GM12878 (cell line): ENCODE results near the gene MAGEB17. TPM values are rescaled to one million over a fixed set of nuclear protein-coding genes. Genes with fewer than 3 reads are reported as not detected.

ENCODE experiments used
- ATAC-seq: fragments of 200-7000 bp; cut with Tn5 transposase; 3 replicates; pipeline ENCODE4 v1.9.1; 2020; ENCODE audit warnings: mild to moderate bottlenecking, moderate library complexity
- Bru-seq: library from RNA; stranded (reverse); fragments of 400-500 nt; gene quantifications from one replicate; lab custom pipeline; 2021; lab: Mats Ljungman, UMichigan
- BruChase-seq, 2 experiments: library from RNA; stranded (reverse); fragments of 400-500 nt; gene quantifications; one replicate each; lab custom pipeline; 2021; lab: Mats Ljungman, UMichigan
- BruUV-seq: library from RNA; stranded (reverse); fragments of 400-500 nt; replicated peaks from 2 replicates; lab custom pipeline; 2021; lab: Mats Ljungman, UMichigan
- CTCF ChIA-PET: fragments of 300-600 bp; sonication (Branson Sonifier 250); formaldehyde crosslinking; extraction: SDS; loops from one replicate; lab custom pipeline; 2021; ENCODE audit warnings: inconsistent platforms; lab: Yijun Ruan, JAX
- POLR2A ChIA-PET: fragments of 350-600 bp; formaldehyde crosslinking; extraction: SDS; loops from one replicate; lab custom pipeline; 2021; ENCODE audit warnings: inconsistent platforms; lab: Charles Lee
- RAD21 ChIA-PET: fragments of 300-600 bp; sonication (Branson Sonifier 250); formaldehyde crosslinking; loops from one replicate; lab custom pipeline; 2023; ENCODE audit warnings: antibody characterized with exemption; ENCODE audit not compliant: unreplicated experiment; lab: Charles Lee
- SMC1A ChIA-PET: fragments of 300-600 bp; sonication (Branson Sonifier 250); formaldehyde crosslinking; loops from one replicate; lab custom pipeline; 2023; ENCODE audit not compliant: unreplicated experiment, uncharacterized antibody; lab: Charles Lee
- DNase-seq: peaks from one replicate; pipeline ENCODE4 v3.0.0-alpha.2; 2011; ENCODE audit warnings: low read depth, low spot score
- FAIRE-seq: peaks from 3 replicates; lab custom pipeline; 2011; peaks lifted over from hg19 to GRCh38; lab: Jason Lieb, UNC
- H2AFZ ChIP-seq: 2 replicates; pipeline ENCODE4 v1.6.0; 2011; ENCODE audit warnings: low read depth, low read length, control low read depth; ENCODE audit not compliant: control insufficient read depth
- H3K27ac ChIP-seq: 2 replicates; pipeline ENCODE4 v1.5.1; 2011; ENCODE audit warnings: control low read depth; ENCODE audit not compliant: control insufficient read depth, insufficient read depth
- H3K27me3 ChIP-seq, 2 experiments: replicated peaks in 1 of 2; 2 replicates each; pipeline versions ENCODE4 v1.6.0 to v1.6.1; 2011; ENCODE audit warnings: low read length in 1 of 2; ENCODE audit not compliant: control insufficient read depth in 2 of 2, insufficient read depth in 2 of 2
- H3K36me3 ChIP-seq, 2 experiments: 2 replicates each; pipeline ENCODE4 v1.5.1; 2011; ENCODE audit warnings: low read length in 1 of 2; ENCODE audit not compliant: control insufficient read depth in 2 of 2, insufficient read depth in 2 of 2
- H3K4me1 ChIP-seq: 2 replicates; pipeline ENCODE4 v1.6.1; 2011; ENCODE audit warnings: mild to moderate bottlenecking, low read length, moderate library complexity, mixed read lengths; ENCODE audit not compliant: control insufficient read depth, insufficient read depth
- H3K4me2 ChIP-seq: 2 replicates; pipeline ENCODE4 v1.6.0; 2011; ENCODE audit warnings: control low read depth; ENCODE audit not compliant: control insufficient read depth, insufficient read depth
- H3K4me3 ChIP-seq: fragments of 200-600 bp; sonication (generic); 2 replicates; pipeline ENCODE4 v1.5.1; 2016
- H3K79me2 ChIP-seq: 2 replicates; pipeline ENCODE4 v1.6.0; 2011; ENCODE audit warnings: low read length; ENCODE audit not compliant: control insufficient read depth, insufficient read depth
- H3K9ac ChIP-seq: 2 replicates; pipeline ENCODE4 v1.8.0; 2011; ENCODE audit warnings: low read length, control low read depth, mixed read lengths; ENCODE audit not compliant: control insufficient read depth, insufficient read depth
- H3K9me3 ChIP-seq: replicated peaks from 3 replicates; pipeline ENCODE4 v1.5.1; 2011; ENCODE audit warnings: mild to moderate bottlenecking, low read length; ENCODE audit not compliant: control insufficient read depth, insufficient read depth
- H4K20me1 ChIP-seq: 2 replicates; pipeline ENCODE4 v1.6.0; 2011; ENCODE audit not compliant: control insufficient read depth, insufficient read depth
- ASH2L ChIP-seq: fragments of 300-600, 200-600 bp; sonication (generic); IDR thresholded peaks from 2 replicates; pipeline ENCODE4 v1.6.1; 2017; ENCODE audit warnings: low read depth, mild to moderate bottlenecking, borderline replicate concordance
- CBX5 ChIP-seq: sonication (generic); IDR thresholded peaks from 2 replicates; pipeline ENCODE4 v1.6.1; 2016; ENCODE audit warnings: low read depth, moderate library complexity, mild to moderate bottlenecking, inconsistent platforms
- EED ChIP-seq: sonication (generic); IDR thresholded peaks from 2 replicates; pipeline ENCODE4 v1.6.1; 2016; ENCODE audit warnings: antibody characterized with exemption, low read depth
- HCFC1 ChIP-seq: fragments of 150-350 bp; IDR thresholded peaks from 2 replicates; pipeline ENCODE4 v1.6.1; 2014; ENCODE audit warnings: low read length
- SREBF1 ChIP-seq: IDR thresholded peaks from 2 replicates; pipeline ENCODE4 v1.6.1; 2012; ENCODE audit warnings: mild to moderate bottlenecking, low read length
- SUZ12 ChIP-seq: fragments of 200-600 bp; sonication (generic); IDR thresholded peaks from one replicate; pipeline ENCODE4 v1.6.1; 2018; ENCODE audit warnings: antibody characterized with exemption, mild to moderate bottlenecking; ENCODE audit not compliant: unreplicated experiment
- USF1 ChIP-seq: IDR thresholded peaks from 2 replicates; pipeline ENCODE4 v1.6.1; 2011; ENCODE audit warnings: borderline replicate concordance, low read depth, mild to moderate bottlenecking, moderate library complexity, mixed read lengths, low read length; ENCODE audit not compliant: insufficient read depth; ENCODE audit errors: extremely low read length
- YBX1 ChIP-seq: fragments of 450-650 bp; IDR thresholded peaks from 2 replicates; pipeline ENCODE4 v1.6.1; 2016; ENCODE audit warnings: antibody characterized with exemption
- WGBS: methylation state at CpG from one replicate; pipeline ENCODE4 v1.1.6; 2016; ENCODE audit warnings: low lambda C conversion rate; ENCODE audit not compliant: insufficient replicate concordance, insufficient coverage; ENCODE audit errors: missing lambda C conversion rate; 5-methylcytosine and 5-hydroxymethylcytosine counted together
- in situ Hi-C: fragments of 300-500 bp; cut with MboI; formaldehyde crosslinking; loops from 9 replicates; pipeline ENCODE4 v1.14.3; 2018; ENCODE audit warnings: mixed read lengths
- intact Hi-C: fragments of 100-400 bp; cut with micrococcal nuclease; formaldehyde crosslinking; loops from one replicate; pipeline ENCODE4 v1.14.2; 2022; ENCODE audit not compliant: unreplicated experiment
- long read RNA-seq, 2 experiments: library from polyadenylated mRNA; unstranded; transcript quantifications; one replicate each; pipeline ENCODE4 v2.0.0, GENCODE V29; 2019 to 2020
- polyA minus RNA-seq, 3 experiments: library from RNA; depleted of rRNA, polyadenylated mRNA; stranded (reverse); fragments of >200 nt; gene quantifications; 2 replicates each; pipeline ENCODE4 v1.2.3, GENCODE V29; 2011
- polyA plus RNA-seq, 11 experiments: library from polyadenylated mRNA; depleted of rRNA in 4 of 11; unstranded in 6 of 11; stranded (reverse) in 5 of 11; fragments of >200 nt; fragmentation: Nextera tagmentation in 4 of 11; fragmentation: Illumina TruSeq in 1 of 11; extraction: Ambion mirVana in 4 of 11; extraction: Trizol in 1 of 11; gene quantifications; 1 replicate in 1 of 11; 2 replicates in 10 of 11; pipeline versions ENCODE4 v1.2.1 to v1.2.3, GENCODE V29; 2011 to 2016; ENCODE audit warnings: inconsistent platforms in 2 of 11, missing spikeins in 2 of 11, low read depth in 1 of 11
- total RNA-seq, 4 experiments: library from RNA; depleted of rRNA in 3 of 4; stranded (reverse); fragments of >200 nt in 3 of 4; fragmentation: Illumina TruSeq in 1 of 4; extraction: Trizol in 1 of 4; gene quantifications; 2 replicates each; pipeline versions ENCODE4 v1.2.1 to v1.2.3, GENCODE V29; 2013 to 2021
- TF ChIP-seq, protein P1 (sequence below): fragments of 450-650 bp; IDR thresholded peaks from 2 replicates; pipeline ENCODE4 v1.6.1; 2018; ENCODE audit warnings: borderline replicate concordance, mild to moderate bottlenecking; ENCODE audit not compliant: partially characterized antibody
- TF ChIP-seq, protein P2 (sequence below): fragments of 450-650 bp; IDR thresholded peaks from 2 replicates; pipeline ENCODE4 v1.6.1; 2016; ENCODE audit warnings: mild to moderate bottlenecking

MAGEB17 gene, protein sequence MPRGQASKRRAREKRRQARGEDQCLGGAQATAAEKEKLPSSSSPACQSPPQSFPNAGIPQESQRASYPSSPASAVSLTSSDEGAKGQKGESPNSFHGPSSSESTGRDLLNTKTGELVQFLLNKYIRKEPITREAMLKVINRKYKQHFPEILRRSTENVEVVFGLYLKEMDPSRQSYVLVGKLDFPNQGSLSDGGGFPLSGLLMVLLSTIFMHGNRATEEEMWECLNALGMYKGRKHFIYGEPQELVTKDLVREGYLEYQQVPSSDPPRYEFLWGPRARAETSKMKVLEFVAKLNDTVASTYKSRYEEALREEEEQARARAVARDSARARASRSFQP
- total RNA-seq (2013; cell fraction: nucleolus; rRNA removed): not detected in 2 replicates
- not detected in 2 replicates for total RNA-seq (2014; rRNA removed)
- not detected in 2 replicates for total RNA-seq (2014; rRNA removed; fragmentation: Illumina TruSeq; extraction: Trizol)
- 0.21 TPM in 1 of 2 replicates, not detected in the other for total RNA-seq (2021)
- not detected for polyA plus RNA-seq (2011; ENCODE audit: low read depth)
- polyA plus RNA-seq (2011; rRNA removed): 0.05 and 0.10 TPM in 2 replicates
- 0.12 and 0.25 TPM in 2 replicates for polyA plus RNA-seq (2011; cell fraction: cytosol; rRNA removed)
- polyA plus RNA-seq (2011; cell fraction: nucleus; rRNA removed): 0.32 and 0.57 TPM in 2 replicates
- polyA plus RNA-seq (2012): not detected in 2 replicates
- not detected in 2 replicates for polyA plus RNA-seq (2014; fragmentation: Illumina TruSeq; extraction: Trizol)
- polyA plus RNA-seq (2014; fragmentation: Nextera tagmentation; extraction: Ambion mirVana): not detected
- polyA plus RNA-seq (2014; rRNA removed): not detected in 2 replicates
- polyA plus RNA-seq (2016; fragmentation: Nextera tagmentation; extraction: Ambion mirVana): not detected
- polyA minus RNA-seq (2011; rRNA and poly(A)+ RNA removed): 0.15 TPM in 1 of 2 replicates, not detected in the other
- not detected in 2 replicates for polyA minus RNA-seq (2011; cell fraction: cytosol; rRNA and poly(A)+ RNA removed)
- polyA minus RNA-seq (2011; cell fraction: nucleus; rRNA and poly(A)+ RNA removed): not detected in 2 replicates
- Bru-seq, nascent RNA: not detected
- BruChase-seq, experiment 1, labeled RNA remaining after a 6-hour chase: not detected
- BruChase-seq, experiment 2, labeled RNA remaining after a 2-hour chase: percentile 23 among the genes with signal in this experiment
- long read RNA-seq, experiment 1, partial matches to known transcripts: 0 of 1 reads
- long read RNA-seq, experiment 1, other reads (novel, unspliced or antisense): 0 of 1 reads
- long read RNA-seq, experiment 2: 0 reads

GRCh38 chrX:16167181-16167580 lies at the start of gene MAGEB17:
Gene MAGEB17, plus strand, starts transcription at chrX:16167481. Its CDS starts 2,902 bp downstream, at chrX:16170383.
- no peak for ATAC-seq
- no peak for FAIRE-seq
- no peaks in the 10 kb centered on the region for H3K36me3 ChIP-seq
- H3K27ac ChIP-seq: no peak within 1 kb of the TSS
- no peak within 1 kb of the TSS for H3K4me3 ChIP-seq
- no TSS peak for BruUV-seq
- ChIA-PET POLR2A (no interaction called here), RAD21 (no interaction called here), SMC1A (no interaction called here), CTCF (interaction anchor here (1.0 kb wide), 1 partner anchor 12 kb away, joined by 3 read pairs; no protein-coding TSS in a partner anchor)
- H3K79me2 ChIP-seq: no peaks in the 10 kb centered on the region
- no peaks in the 10 kb centered on the region for H3K4me1 ChIP-seq
- no peak within 1 kb of the TSS for H3K4me2 ChIP-seq
- intact Hi-C loops (no loop called here), in situ Hi-C loops (no loop called here)
- no peak within 1 kb of the TSS for H3K9ac ChIP-seq
- no peaks in the 10 kb centered on the region; the same call in 2 of the 3 replicates for H3K9me3 ChIP-seq
- 25% methylated on average over 5 of the region's 5 CpGs for WGBS
- no peaks in the 10 kb centered on the region; a peak in 1 of 4 replicates for H3K27me3 ChIP-seq
- DNase-seq: no peak
- no peaks in the 10 kb centered on the region for H4K20me1 ChIP-seq
- no peak within 1 kb of the TSS for H2AFZ ChIP-seq
- TF ChIP-seq HCFC1: no peak
- TF ChIP-seq, protein P1, sequence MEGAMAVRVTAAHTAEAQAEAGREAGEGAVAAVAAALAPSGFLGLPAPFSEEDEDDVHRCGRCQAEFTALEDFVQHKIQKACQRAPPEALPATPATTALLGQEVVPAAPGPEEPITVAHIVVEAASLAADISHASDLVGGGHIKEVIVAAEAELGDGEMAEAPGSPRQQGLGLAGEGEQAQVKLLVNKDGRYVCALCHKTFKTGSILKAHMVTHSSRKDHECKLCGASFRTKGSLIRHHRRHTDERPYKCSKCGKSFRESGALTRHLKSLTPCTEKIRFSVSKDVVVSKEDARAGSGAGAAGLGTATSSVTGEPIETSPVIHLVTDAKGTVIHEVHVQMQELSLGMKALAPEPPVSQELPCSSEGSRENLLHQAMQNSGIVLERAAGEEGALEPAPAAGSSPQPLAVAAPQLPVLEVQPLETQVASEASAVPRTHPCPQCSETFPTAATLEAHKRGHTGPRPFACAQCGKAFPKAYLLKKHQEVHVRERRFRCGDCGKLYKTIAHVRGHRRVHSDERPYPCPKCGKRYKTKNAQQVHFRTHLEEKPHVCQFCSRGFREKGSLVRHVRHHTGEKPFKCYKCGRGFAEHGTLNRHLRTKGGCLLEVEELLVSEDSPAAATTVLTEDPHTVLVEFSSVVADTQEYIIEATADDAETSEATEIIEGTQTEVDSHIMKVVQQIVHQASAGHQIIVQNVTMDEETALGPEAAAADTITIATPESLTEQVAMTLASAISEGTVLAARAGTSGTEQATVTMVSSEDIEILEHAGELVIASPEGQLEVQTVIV: no peak
- TF ChIP-seq CBX5: no peak
- TF ChIP-seq YBX1: no peak
- TF ChIP-seq ASH2L: no peak
- no peak for TF ChIP-seq EED
- TF ChIP-seq SREBF1: no peak
- TF ChIP-seq, protein P2, sequence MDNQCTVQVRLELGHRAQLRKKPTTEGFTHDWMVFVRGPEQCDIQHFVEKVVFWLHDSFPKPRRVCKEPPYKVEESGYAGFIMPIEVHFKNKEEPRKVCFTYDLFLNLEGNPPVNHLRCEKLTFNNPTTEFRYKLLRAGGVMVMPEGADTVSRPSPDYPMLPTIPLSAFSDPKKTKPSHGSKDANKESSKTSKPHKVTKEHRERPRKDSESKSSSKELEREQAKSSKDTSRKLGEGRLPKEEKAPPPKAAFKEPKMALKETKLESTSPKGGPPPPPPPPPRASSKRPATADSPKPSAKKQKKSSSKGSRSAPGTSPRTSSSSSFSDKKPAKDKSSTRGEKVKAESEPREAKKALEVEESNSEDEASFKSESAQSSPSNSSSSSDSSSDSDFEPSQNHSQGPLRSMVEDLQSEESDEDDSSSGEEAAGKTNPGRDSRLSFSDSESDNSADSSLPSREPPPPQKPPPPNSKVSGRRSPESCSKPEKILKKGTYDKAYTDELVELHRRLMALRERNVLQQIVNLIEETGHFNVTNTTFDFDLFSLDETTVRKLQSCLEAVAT: no peak
- TF ChIP-seq SUZ12: no peak
- TF ChIP-seq USF1: no peak
